ENCODE measurements around the gene ACVR2A.

Gene ACVR2A

GRCh38 chr2:147862859-147863516 is 18.2 kb downstream of the ACVR2A start:
- DNase-seq: no peak
- no peaks in the 10 kb centered on the region for H3K27me3 ChIP-seq
- no peak overlapping the region for H3K4me3 ChIP-seq (ENCODE audit: low read depth, low read length)
- TF ChIP-seq CTCF (IDR thresholded peaks at IDR 0.05; ENCODE audit: low read depth, low read length): no peak
- no peaks in the 10 kb centered on the region for H3K4me1 ChIP-seq
- H3K9me3 ChIP-seq: no peaks in the 10 kb centered on the region
- no peaks in the 10 kb centered on the region for H3K36me3 ChIP-seq

- DNase-seq: no peak
These were observed 19.0 kb downstream of the ACVR2A start for GRCh38 chr2:147863835-147864234.

GRCh38 chr2:147865560-147865959 is 20.7 kb downstream of the ACVR2A start:
- Histone ChIP-seq H3K9me3 (no peaks in the 10 kb centered on the region), H3K36me3 (no peaks in the 10 kb centered on the region)
- no peak for TF ChIP-seq CTCF (IDR thresholded peaks at IDR 0.05; ENCODE audit: low read depth, low read length)

More at GRCh38 chr2:147863835-147864234, 19.0 kb downstream of the ACVR2A start:
- no peaks in the 10 kb centered on the region for H3K36me3 ChIP-seq
- no peak for TF ChIP-seq CTCF (IDR thresholded peaks at IDR 0.05; ENCODE audit: low read depth, low read length)
- H3K27me3 ChIP-seq: no peaks in the 10 kb centered on the region
- H3K4me3 ChIP-seq (ENCODE audit: low read depth, low read length): no peak overlapping the region
- H3K9me3 ChIP-seq: no peaks in the 10 kb centered on the region
- H3K4me1 ChIP-seq: no peaks in the 10 kb centered on the region

GRCh38 chr2:147867050-147867449 is 22.2 kb downstream of the ACVR2A start:
- DNase-seq: no peak

More at GRCh38 chr2:147865560-147865959, 20.7 kb downstream of the ACVR2A start:
- Histone ChIP-seq H3K4me1 (no peaks in the 10 kb centered on the region), H3K27me3 (no peaks in the 10 kb centered on the region), H3K4me3 (ENCODE audit: low read depth, low read length) (no peak overlapping the region)
- no peak for DNase-seq

GRCh38 chr2:147869934-147870333 is 25.1 kb downstream of the ACVR2A start:
- no peaks in the 10 kb centered on the region for H3K27me3 ChIP-seq
- TF ChIP-seq CTCF (IDR thresholded peaks at IDR 0.05; ENCODE audit: low read depth, low read length): no peak
- H3K9me3 ChIP-seq: no peaks in the 10 kb centered on the region
- DNase-seq: no peak
- H3K36me3 ChIP-seq: no peaks in the 10 kb centered on the region
- H3K4me1 ChIP-seq: no peaks in the 10 kb centered on the region
- no peak overlapping the region for H3K4me3 ChIP-seq (ENCODE audit: low read depth, low read length)

More at GRCh38 chr2:147867050-147867449, 22.2 kb downstream of the ACVR2A start:
- TF ChIP-seq CTCF (IDR thresholded peaks at IDR 0.05; ENCODE audit: low read depth, low read length): no peak
- no peaks in the 10 kb centered on the region for H3K4me1 ChIP-seq
- H3K9me3 ChIP-seq: no peaks in the 10 kb centered on the region
- H3K27me3 ChIP-seq: no peaks in the 10 kb centered on the region
- H3K4me3 ChIP-seq (ENCODE audit: low read depth, low read length): no peak overlapping the region
- no peaks in the 10 kb centered on the region for H3K36me3 ChIP-seq

- H3K27me3 ChIP-seq: no peaks in the 10 kb centered on the region
- H3K4me1 ChIP-seq: no peaks in the 10 kb centered on the region
- no peak for DNase-seq
- H3K4me3 ChIP-seq (ENCODE audit: low read depth, low read length): no peak overlapping the region
- no peaks in the 10 kb centered on the region for H3K9me3 ChIP-seq
- no peak for TF ChIP-seq CTCF (IDR thresholded peaks at IDR 0.05; ENCODE audit: low read depth, low read length)
- no peaks in the 10 kb centered on the region for H3K36me3 ChIP-seq
These were observed 28.1 kb downstream of the ACVR2A start for GRCh38 chr2:147872967-147873366.
